ENCODE results near the gene SIRT3. TPM values are rescaled to one million over a fixed set of nuclear protein-coding genes. Genes with fewer than 3 reads are reported as not detected.

Gene SIRT3
- total and polyA plus RNA-seq, 4 donors = 14.6 to 21.2 (median 16.4) TPM

- H3K4me3 ChIP-seq = peak overlapping the region; percentile 94
- no peaks in the 10 kb centered on the region for H3K9me3 ChIP-seq (ENCODE audit: control insufficient read depth in 4 of 4, insufficient read depth in 3 of 4, low read length in 3 of 4)
- no peak for ATAC-seq (ENCODE audit: insufficient read depth, low FRiP score)
- no peaks in the 10 kb centered on the region for H3K27me3 ChIP-seq (ENCODE audit: control insufficient read depth in 3 of 3, insufficient read depth in 3 of 3, low read length in 2 of 3)
- no peak for DNase-seq
- H3K9ac ChIP-seq (ENCODE audit: insufficient read depth in 1 of 2, low read length in 2 of 2) = peak overlapping the region; percentile 63 to 64
- TF ChIP-seq CTCF (IDR thresholded peaks at IDR 0.05; ENCODE audit: control extremely low read depth, extremely low read depth) = no peak
- 2 to 4% methylated on average over 13 of the region's 13 CpGs for WGBS, 2 donors
- H3K36me3 ChIP-seq (ENCODE audit: control insufficient read depth in 4 of 4, insufficient read depth in 4 of 4, low read length in 4 of 4) = peaks cover 0 to 7% (median 4%) of the 10 kb centered on the region in 4 donors
- peak overlapping the region; percentile 97 to 98 for H3K27ac ChIP-seq (ENCODE audit: low read depth in 1 of 2, low read length in 1 of 2)
- peaks cover 5 to 19% (median 6%) of the 10 kb centered on the region in 5 donors for H3K4me1 ChIP-seq (ENCODE audit: control insufficient read depth in 5 of 5, insufficient read depth in 5 of 5, low read length in 5 of 5)
Measured at GRCh38 chr11:235609-235996, 539 bp downstream of the SIRT3 start.

- DNase-seq (no peak), ATAC-seq (ENCODE audit: insufficient read depth, low FRiP score) (no peak)
- WGBS, 2 donors = 78% methylated on average over 8 of the region's 8 CpGs
- Histone ChIP-seq H3K4me3 (no peak overlapping the region), H3K27ac (ENCODE audit: low read depth in 1 of 2, low read length in 1 of 2) (no peak overlapping the region), H3K4me1 (ENCODE audit: control insufficient read depth in 5 of 5, insufficient read depth in 5 of 5, low read length in 5 of 5) (peaks cover 5 to 19% (median 6%) of the 10 kb centered on the region in 5 donors), H3K36me3 (ENCODE audit: control insufficient read depth in 4 of 4, insufficient read depth in 4 of 4, low read length in 4 of 4) (peaks cover 0 to 7% (median 4%) of the 10 kb centered on the region in 4 donors), H3K27me3 (ENCODE audit: control insufficient read depth in 3 of 3, insufficient read depth in 3 of 3, low read length in 2 of 3) (no peaks in the 10 kb centered on the region), H3K9ac (ENCODE audit: insufficient read depth in 1 of 2, low read length in 2 of 2) (peak overlapping the region; percentile 63 to 64), H3K9me3 (ENCODE audit: control insufficient read depth in 4 of 4, insufficient read depth in 3 of 4, low read length in 3 of 4) (no peaks in the 10 kb centered on the region)
- no peak for TF ChIP-seq CTCF (IDR thresholded peaks at IDR 0.05; ENCODE audit: control extremely low read depth, extremely low read depth)
Measured at GRCh38 chr11:235180-235579, 962 bp downstream of the SIRT3 start.

- peaks cover 3 to 16% (median 6%) of the 10 kb centered on the region in 5 donors for H3K4me1 ChIP-seq (ENCODE audit: control insufficient read depth in 5 of 5, insufficient read depth in 5 of 5, low read length in 5 of 5)
- no peak overlapping the region for H3K27ac ChIP-seq (ENCODE audit: low read depth in 1 of 2, low read length in 1 of 2)
- H3K9ac ChIP-seq (ENCODE audit: insufficient read depth in 1 of 2, low read length in 2 of 2) = no peak overlapping the region
- ATAC-seq (ENCODE audit: insufficient read depth, low FRiP score) (no peak), DNase-seq (no peak)
- no peak overlapping the region for H3K4me3 ChIP-seq
- no peak for TF ChIP-seq CTCF (IDR thresholded peaks at IDR 0.05; ENCODE audit: control extremely low read depth, extremely low read depth)
- WGBS, 2 donors = 91 to 96% methylated on average over 20 of the region's 20 CpGs
- H3K27me3 ChIP-seq (ENCODE audit: control insufficient read depth in 3 of 3, insufficient read depth in 3 of 3, low read length in 2 of 3) = no peaks in the 10 kb centered on the region
- peaks cover 0 to 15% (median 1%) of the 10 kb centered on the region in 4 donors for H3K36me3 ChIP-seq (ENCODE audit: control insufficient read depth in 4 of 4, insufficient read depth in 4 of 4, low read length in 4 of 4)
- H3K9me3 ChIP-seq (ENCODE audit: control insufficient read depth in 4 of 4, insufficient read depth in 3 of 4, low read length in 3 of 4) = no peaks in the 10 kb centered on the region
Measured at GRCh38 chr11:232783-233565, 3.2 kb downstream of the SIRT3 start.

Data from lung (tissue), 12 donors.